PFSK-1 (cell line): ENCODE data around the gene MARCHF10.

ENCODE experiments used
- SIN3A ChIP-seq: IDR thresholded peaks from 2 replicates; pipeline ENCODE4 v1.6.1; 2012; ENCODE audit warnings: mild to moderate bottlenecking, low read length, moderate library complexity, borderline replicate concordance; ENCODE audit not compliant: insufficient read depth
- TAF1 ChIP-seq: IDR thresholded peaks from 2 replicates; pipeline ENCODE4 v1.6.1; 2012; ENCODE audit warnings: low read length, control low read depth, borderline replicate concordance; ENCODE audit not compliant: insufficient read depth

DNA sequence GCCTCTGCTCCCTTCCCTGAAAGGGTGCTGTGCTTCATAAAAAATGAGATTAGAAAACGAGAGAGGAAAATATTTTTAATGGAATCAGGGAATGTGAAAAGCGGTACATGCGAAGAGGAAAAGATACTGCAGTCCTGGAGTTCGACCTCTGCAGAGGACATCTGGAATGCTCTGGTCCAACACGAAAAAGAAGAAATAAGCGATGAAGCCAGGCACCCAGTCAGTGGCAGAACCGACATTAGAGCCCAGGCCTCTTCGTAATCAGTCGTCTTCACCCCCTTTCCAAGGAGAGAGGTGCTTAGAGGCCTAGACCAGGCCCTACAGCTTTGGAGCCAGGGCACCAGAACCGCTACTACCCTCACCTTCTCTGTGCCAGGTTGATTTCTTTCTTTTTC lies 459 bp upstream of the MARCHF10 start:
- no peak for TF ChIP-seq SIN3A
- no peak for TF ChIP-seq TAF1
